GM19025 (cell line): ENCODE measurements around the gene IRS1.

Experiments used
- ATAC-seq: cut with Tn5 transposase; IDR thresholded peaks from one replicate; pipeline ENCODE4 v1.9.1; 2021; ENCODE audit warnings: mild to moderate bottlenecking, low read depth, moderate library complexity; ENCODE audit not compliant: unreplicated experiment

Gene IRS1

GRCh38 chr2:226698671-226699070, 100.9 kb downstream of the IRS1 start:
- ATAC-seq, result no peak

DNA sequence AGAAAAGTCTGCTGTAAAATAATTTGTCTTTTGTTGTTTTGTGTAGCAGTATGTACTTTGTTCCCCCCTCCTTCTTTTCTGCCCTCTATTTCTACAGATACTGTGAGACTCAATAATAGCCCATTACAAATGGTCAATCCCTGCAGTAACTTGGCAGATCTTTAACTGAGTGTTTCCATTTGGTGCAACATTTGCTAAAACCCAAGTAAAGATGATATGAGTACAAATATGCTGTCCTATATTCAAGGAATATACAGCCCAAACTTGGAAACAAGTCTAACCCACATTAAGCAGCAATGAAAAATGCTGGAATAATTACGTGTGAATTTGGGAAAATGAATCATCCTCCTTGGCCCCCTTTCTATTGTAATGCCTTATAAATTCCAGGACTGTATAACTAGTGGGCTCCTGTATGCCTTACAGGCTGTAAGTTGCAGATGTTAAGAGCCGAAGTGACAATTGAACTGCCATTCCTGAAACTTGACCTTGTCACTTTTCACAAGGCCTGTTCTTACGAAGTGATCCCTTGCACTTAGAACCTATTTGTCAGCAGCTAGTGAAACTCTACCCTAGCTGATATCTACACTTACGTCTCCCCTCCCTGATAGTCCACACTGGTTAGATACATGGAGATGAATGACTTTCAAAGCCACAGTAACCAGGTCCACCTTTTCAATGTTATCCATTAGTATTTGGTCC, 104.9 kb downstream of the IRS1 start:
- no peak for ATAC-seq

DNA sequence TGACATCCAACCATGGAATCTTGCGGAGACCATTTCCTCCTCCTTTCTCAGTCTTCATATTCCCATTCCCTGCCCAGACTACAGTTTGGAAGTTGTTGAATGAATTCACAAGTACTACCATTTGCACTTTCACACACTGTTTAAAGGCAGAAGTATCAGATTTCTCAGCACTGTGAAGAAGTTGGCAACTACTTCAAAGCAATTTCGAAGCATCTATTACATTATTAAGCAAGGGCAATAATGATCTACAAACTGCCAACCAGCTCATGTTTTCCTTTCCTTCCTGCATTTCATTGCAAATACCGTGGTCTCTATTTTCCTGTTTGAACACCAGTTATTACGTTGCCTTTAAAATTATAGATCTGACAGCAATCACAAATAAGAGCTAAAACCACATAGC, 105.5 kb downstream of the IRS1 start:
- ATAC-seq, result no peak

- no peak for ATAC-seq
Measured at GRCh38 chr2:226693521-226693920, 106.1 kb downstream of the IRS1 start.

DNA sequence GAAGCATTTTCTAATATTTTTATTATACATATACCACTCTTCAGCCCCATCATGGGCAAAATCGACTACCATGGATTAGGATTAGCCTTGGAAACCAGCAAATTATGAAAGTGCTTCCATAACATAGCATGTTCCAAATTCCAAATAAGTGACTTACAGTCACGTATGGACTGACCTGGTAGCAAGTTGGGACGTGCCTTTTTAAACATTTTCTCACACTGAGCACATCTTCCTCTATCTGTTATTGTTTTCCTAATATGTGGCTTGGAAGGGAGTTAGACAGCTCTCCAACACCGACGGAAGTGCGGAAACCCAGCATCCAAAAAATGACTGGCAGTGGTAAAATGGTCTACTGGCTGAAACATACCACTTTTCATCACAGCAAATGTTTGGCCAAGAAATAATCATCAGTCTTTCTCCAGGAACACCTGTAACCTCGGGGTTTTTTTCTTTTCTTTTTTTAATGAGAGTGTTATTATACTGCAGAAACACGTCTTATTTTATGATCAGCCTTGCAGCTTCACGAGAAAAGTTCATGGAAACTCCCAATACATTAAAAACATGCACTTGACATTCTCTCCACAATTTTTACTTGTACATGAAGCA, 107.0 kb downstream of the IRS1 start:
- no peak for ATAC-seq

DNA sequence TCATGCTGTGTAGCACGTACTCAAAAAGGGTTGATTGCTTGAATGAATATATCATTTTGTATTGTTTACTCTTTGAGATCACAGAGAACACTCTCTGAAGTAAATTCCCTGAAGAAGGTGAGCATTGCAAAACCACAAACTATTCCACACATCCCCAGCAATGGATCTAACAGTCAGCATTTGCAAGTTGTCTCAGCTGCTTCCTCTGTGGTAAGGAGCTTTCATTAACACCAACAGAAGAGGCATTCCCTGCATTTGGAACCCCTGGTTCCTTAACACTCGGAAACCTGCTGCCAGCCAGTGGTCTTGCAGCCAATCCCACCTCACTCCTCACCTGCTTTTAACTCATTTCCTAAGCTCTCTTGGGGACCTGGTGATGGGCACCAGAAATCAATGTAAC, 108.4 kb downstream of the IRS1 start:
- ATAC-seq, result no peak

GRCh38 chr2:226690461-226691024, 109.1 kb downstream of the IRS1 start:
- no peak for ATAC-seq

DNA sequence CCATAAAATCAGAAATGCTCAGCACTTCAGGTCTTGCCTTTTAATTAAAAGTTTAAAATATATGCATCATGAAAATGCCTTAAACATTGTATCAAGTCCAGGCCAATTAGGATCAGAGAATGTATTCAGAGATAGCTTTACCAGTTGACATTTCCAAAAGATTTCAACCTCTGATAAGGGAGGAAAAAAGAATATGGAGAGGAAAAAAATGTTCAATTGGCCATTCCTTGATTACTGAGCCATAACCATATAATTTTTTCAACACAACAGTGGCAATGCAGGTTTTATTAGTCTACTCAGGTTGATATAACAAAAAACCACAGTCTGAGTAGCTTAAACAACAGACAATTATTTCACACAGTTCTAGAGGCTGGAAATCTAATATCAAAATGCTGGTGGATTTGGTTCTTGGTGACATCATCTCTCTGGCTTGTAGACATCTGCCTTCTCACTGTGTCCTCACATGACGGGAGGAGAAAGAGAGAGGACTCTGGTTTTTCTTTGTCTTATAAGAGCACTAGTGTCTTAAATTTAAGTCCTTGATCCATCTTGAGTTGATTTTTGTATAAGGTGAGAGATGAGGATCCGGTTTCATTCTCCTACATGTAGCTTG, 111.9 kb downstream of the IRS1 start:
- ATAC-seq, result no peak

DNA sequence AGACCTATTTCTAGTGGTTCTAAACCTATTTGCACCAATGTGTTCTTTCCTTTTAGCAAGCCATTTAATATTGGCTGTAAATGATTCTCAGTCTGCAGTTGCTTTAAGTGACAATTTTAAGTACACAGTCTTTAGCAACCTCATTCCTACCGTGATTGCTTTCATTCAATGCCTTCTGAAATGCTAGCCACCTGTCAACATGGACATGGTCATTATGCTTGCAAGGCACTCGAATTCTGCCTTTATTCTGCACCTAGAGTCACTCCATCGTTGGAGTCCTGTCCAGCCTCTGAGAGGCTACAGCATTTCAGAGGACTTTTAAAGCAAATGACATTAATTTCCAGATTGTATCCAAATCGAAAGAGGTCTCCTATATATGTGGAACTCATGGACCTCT, 115.1 kb downstream of the IRS1 start:
- ATAC-seq, result no peak

GRCh38 chr2:226683944-226684562, 115.6 kb downstream of the IRS1 start:
- ATAC-seq, result no peak

DNA sequence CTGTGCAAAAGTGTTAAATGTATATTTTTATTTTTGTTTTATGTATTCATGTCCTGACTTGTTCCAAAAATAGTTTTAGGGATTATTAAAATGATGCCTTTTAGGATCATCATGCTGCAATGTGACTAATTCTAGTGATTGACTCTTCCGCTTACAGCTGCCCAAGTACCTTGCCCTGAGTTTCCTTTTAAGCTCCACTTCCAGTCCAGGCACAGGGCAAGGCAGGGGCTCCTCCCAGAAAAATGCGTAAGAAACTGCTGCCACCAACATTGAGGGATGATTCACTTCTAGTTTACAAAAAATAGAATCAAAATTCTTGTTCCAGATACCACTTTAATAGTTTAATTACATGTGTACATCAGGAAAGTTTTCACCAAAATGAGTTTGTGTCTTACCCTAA, 116.4 kb downstream of the IRS1 start:
- ATAC-seq, result no peak
